Glutamatergic neuron (in vitro differentiated cells): ENCODE data around the gene ARPP21. TPM values are rescaled to one million over a fixed set of nuclear protein-coding genes. Genes with fewer than 3 reads are reported as not detected.
A peak's percentile ranks its signal among the peaks of the same experiment; 100 is the strongest.

ENCODE experiments used
- DNase-seq: peaks from one replicate; pipeline ENCODE4 v3.0.0; 2022
- H3K27ac Mint-ChIP-seq: one replicate; pipeline ENCODE4 v1.8.0; 2020; ENCODE audit warnings: mild to moderate bottlenecking, mixed read lengths, inconsistent platforms; ENCODE audit not compliant: unreplicated experiment
- H3K27me3 Mint-ChIP-seq: one replicate; pipeline ENCODE4 v1.8.0; 2020; ENCODE audit warnings: mild to moderate bottlenecking, moderate library complexity, mixed read lengths, inconsistent platforms; ENCODE audit not compliant: unreplicated experiment
- H3K36me3 Mint-ChIP-seq: one replicate; pipeline ENCODE4 v1.8.0; 2020; ENCODE audit warnings: mild to moderate bottlenecking, mixed read lengths, inconsistent platforms; ENCODE audit not compliant: unreplicated experiment
- H3K4me1 Mint-ChIP-seq: one replicate; pipeline ENCODE4 v1.8.0; 2020; ENCODE audit warnings: mild to moderate bottlenecking, low read depth, mixed read lengths, inconsistent platforms; ENCODE audit not compliant: unreplicated experiment
- H3K4me3 Mint-ChIP-seq: one replicate; pipeline ENCODE4 v1.8.0; 2020; ENCODE audit warnings: mild to moderate bottlenecking, mixed read lengths, inconsistent platforms; ENCODE audit not compliant: unreplicated experiment
- H3K9me3 Mint-ChIP-seq: one replicate; pipeline ENCODE4 v1.8.0; 2020; ENCODE audit warnings: mild to moderate bottlenecking, moderate library complexity, mixed read lengths, inconsistent platforms; ENCODE audit not compliant: unreplicated experiment
- total RNA-seq: library from RNA; stranded (reverse); fragmentation: NEBNext Ultra II Directional; extraction: Animal tissue kit (Norgen Biotek cat#: 25700); gene quantifications from one replicate; pipeline ENCODE4 v1.2.1, GENCODE V29; 2021; ENCODE audit not compliant: unreplicated experiment
- TF ChIP-seq, protein P1 (sequence below): fragments of 200-600 bp; sonication (generic); IDR thresholded peaks from one replicate; pipeline ENCODE4 v1.5.0; 2021; ENCODE audit not compliant: partially characterized antibody, unreplicated experiment

ARPP21 gene
- total RNA-seq, 1 donor from 2014 or later: 10.3 TPM

DNA sequence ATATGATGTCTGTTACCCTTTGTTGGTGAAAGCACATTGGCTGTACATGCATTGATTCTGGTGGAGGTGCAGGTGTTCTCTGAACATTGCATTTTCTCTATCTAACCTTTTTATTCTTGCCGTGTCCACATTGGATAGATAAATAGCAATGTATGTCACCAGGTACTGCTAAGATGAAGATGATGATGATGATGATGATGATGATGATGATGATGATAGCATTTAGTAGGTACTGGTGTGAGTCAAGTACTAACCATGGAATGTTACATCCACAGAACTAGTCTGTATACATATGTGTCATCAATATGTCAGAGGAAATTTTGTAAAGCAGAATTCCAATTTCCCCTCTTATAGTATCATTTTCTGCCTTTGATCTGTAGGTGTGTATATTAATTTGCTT, 36.3 kb downstream of the ARPP21 start:
- Mint-ChIP-seq H3K27me3 (peaks cover 3% of the 10 kb centered on the region), H3K36me3 (no peaks in the 10 kb centered on the region), H3K27ac (no peak overlapping the region), H3K9me3 (peaks cover 2% of the 10 kb centered on the region), H3K4me1 (peaks cover 42% of the 10 kb centered on the region), H3K4me3 (no peak overlapping the region)
- no peak for DNase-seq
- TF ChIP-seq, protein P1, sequence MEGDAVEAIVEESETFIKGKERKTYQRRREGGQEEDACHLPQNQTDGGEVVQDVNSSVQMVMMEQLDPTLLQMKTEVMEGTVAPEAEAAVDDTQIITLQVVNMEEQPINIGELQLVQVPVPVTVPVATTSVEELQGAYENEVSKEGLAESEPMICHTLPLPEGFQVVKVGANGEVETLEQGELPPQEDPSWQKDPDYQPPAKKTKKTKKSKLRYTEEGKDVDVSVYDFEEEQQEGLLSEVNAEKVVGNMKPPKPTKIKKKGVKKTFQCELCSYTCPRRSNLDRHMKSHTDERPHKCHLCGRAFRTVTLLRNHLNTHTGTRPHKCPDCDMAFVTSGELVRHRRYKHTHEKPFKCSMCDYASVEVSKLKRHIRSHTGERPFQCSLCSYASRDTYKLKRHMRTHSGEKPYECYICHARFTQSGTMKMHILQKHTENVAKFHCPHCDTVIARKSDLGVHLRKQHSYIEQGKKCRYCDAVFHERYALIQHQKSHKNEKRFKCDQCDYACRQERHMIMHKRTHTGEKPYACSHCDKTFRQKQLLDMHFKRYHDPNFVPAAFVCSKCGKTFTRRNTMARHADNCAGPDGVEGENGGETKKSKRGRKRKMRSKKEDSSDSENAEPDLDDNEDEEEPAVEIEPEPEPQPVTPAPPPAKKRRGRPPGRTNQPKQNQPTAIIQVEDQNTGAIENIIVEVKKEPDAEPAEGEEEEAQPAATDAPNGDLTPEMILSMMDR: no peak

DNA sequence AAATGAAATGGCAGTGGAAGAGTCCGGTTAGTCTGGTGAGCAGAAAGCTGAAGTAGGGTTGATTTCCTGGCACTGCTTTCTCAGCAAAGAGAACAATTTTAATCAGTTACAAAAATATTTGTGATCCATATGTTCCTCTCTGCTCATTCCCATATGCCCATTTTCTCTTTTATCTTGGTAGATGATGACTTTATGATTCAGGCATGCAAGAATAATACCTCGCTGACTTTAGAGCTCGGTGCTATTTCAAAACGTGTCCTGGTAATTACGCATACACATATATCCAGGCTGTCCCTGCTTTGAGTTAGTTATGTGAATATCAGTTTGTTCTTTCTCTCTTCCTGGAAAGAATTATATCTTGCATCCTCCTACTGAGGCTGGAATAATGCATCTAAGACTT, 38.5 kb downstream of the ARPP21 start:
- TF ChIP-seq, protein P1: no peak
- peaks cover 38% of the 10 kb centered on the region for H3K4me1 Mint-ChIP-seq
- no peaks in the 10 kb centered on the region for H3K36me3 Mint-ChIP-seq
- DNase-seq: no peak
- no peaks in the 10 kb centered on the region for H3K9me3 Mint-ChIP-seq
- no peak overlapping the region for H3K27ac Mint-ChIP-seq
- no peak overlapping the region for H3K4me3 Mint-ChIP-seq
- peaks cover 3% of the 10 kb centered on the region for H3K27me3 Mint-ChIP-seq

DNA sequence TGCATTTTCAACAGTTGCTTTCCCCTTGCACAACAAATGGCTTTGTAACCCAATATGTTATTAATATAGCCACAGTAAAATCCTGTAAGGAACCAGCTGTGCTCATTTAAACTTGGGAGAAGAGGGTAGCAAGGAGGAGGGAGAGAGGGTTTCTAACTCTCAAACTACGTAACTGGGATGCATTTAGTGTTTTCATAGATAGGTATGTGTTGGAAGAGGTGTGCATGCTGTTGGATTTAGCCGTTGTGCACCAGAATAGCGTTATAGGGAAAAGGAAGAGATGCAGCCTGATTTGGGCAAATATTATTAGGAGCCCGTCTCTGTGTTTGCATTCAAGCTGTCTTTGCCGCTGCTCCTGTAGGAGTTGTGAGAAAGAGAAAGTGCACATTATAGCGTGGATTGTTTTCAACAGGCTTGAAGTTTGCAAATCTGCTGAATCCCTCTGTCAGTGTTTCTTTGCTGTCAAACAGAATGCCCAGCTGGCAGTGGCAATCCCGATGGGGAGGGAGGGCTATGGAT, 39.4 kb downstream of the ARPP21 start:
- Mint-ChIP-seq H3K4me1 (peaks cover 35% of the 10 kb centered on the region), H3K9me3 (no peaks in the 10 kb centered on the region), H3K4me3 (peak overlapping the region; percentile 20), H3K27me3 (peaks cover 1% of the 10 kb centered on the region), H3K36me3 (no peaks in the 10 kb centered on the region), H3K27ac (peak overlapping the region; percentile 28)
- no peak for DNase-seq
- TF ChIP-seq, protein P1: no peak

DNA sequence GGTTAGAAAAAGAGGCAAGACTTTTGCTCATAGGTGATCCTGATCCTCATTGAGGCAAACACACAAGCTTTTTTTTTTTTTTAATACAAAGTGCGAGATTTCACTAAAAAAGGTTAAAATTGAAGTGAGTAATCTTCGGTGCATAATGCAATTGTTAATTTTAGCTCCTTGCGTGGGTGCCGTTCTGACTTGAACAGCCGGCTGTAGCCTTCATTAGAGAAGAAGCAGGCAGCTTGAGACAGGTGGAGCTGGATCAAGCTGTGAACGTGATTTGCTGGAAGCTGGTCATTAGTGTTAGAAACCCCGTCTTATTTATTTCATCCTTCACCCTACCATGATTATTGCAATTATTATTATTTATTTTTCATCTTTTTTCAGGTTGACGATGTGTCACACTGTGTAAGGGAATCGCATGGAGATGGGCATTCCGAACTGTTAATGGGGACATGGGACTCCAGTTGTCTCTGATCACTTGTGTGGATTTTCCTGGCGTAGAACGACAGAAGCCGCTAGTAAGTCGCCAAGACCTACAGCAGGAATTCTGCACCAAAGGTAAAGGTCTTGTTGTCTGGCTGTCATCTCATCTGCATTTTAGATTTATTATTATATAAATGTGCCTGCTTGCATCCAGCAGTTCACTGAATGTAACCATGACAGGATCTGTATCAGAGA, 40.2 kb downstream of the ARPP21 start:
- DNase-seq: peak; percentile 18
- Mint-ChIP-seq H3K27me3 (peaks cover 1% of the 10 kb centered on the region), H3K27ac (no peak overlapping the region), H3K9me3 (no peaks in the 10 kb centered on the region), H3K4me1 (peaks cover 33% of the 10 kb centered on the region), H3K4me3 (no peak overlapping the region), H3K36me3 (no peaks in the 10 kb centered on the region)
- TF ChIP-seq, protein P1: no peak

DNA sequence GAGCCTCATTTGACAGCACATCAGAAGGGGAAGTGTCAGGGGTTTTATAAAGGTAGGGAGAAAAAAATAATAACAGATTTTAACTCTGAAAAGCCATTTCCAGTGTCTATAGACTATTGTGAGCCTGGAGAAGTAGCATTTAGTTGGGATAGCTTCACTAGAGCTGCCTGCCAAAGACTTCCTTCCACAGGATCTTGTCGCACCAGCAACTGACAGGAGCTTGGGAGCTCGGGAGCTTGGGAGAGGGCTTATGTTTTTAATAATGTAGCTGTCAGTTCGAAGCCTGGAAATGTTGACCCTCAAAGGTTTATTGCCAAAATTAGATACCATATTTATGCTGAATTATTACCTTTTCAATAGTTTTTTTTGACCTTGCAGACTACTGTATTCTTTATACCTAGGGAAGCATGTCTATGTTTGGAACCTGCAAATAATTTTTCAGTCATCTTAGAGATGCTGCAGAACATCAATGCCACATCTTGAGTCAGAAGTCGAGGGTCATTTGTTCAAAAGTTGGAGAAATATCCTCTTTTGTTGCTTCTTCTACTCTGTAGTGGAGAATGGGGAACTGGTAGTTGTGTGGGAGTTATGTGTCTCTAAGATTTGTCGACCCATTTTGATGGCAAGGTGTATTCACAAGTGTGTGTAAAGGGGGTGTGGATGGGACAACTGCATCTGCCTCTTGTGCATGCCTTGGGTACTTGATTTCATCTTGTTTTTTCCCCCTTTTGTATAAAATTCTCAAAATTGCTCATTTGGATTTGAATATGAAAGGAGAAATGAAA, 41.7 kb downstream of the ARPP21 start:
- Mint-ChIP-seq H3K36me3 (no peaks in the 10 kb centered on the region), H3K4me3 (no peak overlapping the region), H3K27me3 (peaks cover 1% of the 10 kb centered on the region), H3K4me1 (peaks cover 33% of the 10 kb centered on the region), H3K27ac (peak overlapping the region; percentile 28), H3K9me3 (no peaks in the 10 kb centered on the region)
- no peak for DNase-seq
- TF ChIP-seq, protein P1: no peak
